Tibial nerve (tissue), 4 donors: Measurements from ENCODE around the gene RIC1. TPM values are rescaled to one million over a fixed set of nuclear protein-coding genes. Genes with fewer than 3 reads are reported as not detected.

Source experiments
- DNase-seq, 2 donors: peaks; one replicate each; pipeline ENCODE4 v3.0.0-alpha.2; 2019; ENCODE audit warnings: low spot score in 2 of 2
- H3K27ac ChIP-seq, 4 donors: fragments of 200-600 bp; sonication (generic) in 3 of 4; one replicate each; pipeline ENCODE4 v1.5.1; 2017 to 2019; ENCODE audit warnings: mild to moderate bottlenecking in 1 of 4
- H3K27me3 ChIP-seq, 2 donors: fragments of 200-600 bp; sonication (generic) in 1 of 2; one replicate each; pipeline versions ENCODE4 v1.5.1 to v1.6.0; 2017 to 2019
- H3K36me3 ChIP-seq, 3 donors: fragments of 200-600 bp; sonication (generic); one replicate each; pipeline ENCODE4 v1.5.1; 2018 to 2019
- H3K4me1 ChIP-seq, 4 donors: fragments of 200-600 bp; sonication (generic) in 3 of 4; one replicate each; pipeline ENCODE4 v1.5.1; 2017 to 2019
- H3K4me3 ChIP-seq, 4 donors: fragments of 200-600 bp; sonication (generic) in 3 of 4; one replicate each; pipeline ENCODE4 v1.5.1; 2017 to 2019; ENCODE audit warnings: mild to moderate bottlenecking in 1 of 4, moderate library complexity in 1 of 4
- H3K9me3 ChIP-seq, 4 donors: fragments of 200-600 bp; sonication (generic) in 3 of 4; one replicate each; pipeline ENCODE4 v1.5.1; 2017 to 2019
- EP300 ChIP-seq, 2 donors: sonication (generic); formaldehyde crosslinking; IDR thresholded peaks; one replicate each; pipeline ENCODE4 v1.6.1; 2017; ENCODE audit warnings: antibody characterized with exemption in 2 of 2, mild to moderate bottlenecking in 1 of 2
- POLR2A ChIP-seq, 2 donors: fragments of 450-650 bp; IDR thresholded peaks; one replicate each; pipeline ENCODE4 v1.6.1; 2017; ENCODE audit warnings: antibody characterized with exemption in 2 of 2, mild to moderate bottlenecking in 2 of 2, moderate library complexity in 2 of 2
- WGBS, 2 donors: methylation state at CpG; one replicate each; pipeline ENCODE4 v1.1.5; 2018; 5-methylcytosine and 5-hydroxymethylcytosine counted together
- total RNA-seq, 4 donors: library from RNA; depleted of rRNA; stranded (reverse); fragments of >200 nt; gene quantifications; one replicate each; pipeline ENCODE4 v1.1.0, GENCODE V29; 2016
- TF ChIP-seq, protein P1 (sequence below), 5 experiments: fragments of 200-600 bp in 3 of 5; fragments of 450-650 bp in 2 of 5; sonication (generic) in 3 of 5; IDR thresholded peaks; one replicate each; pipeline ENCODE4 v1.5.1; 2016 to 2019; ENCODE audit warnings: antibody characterized with exemption in 5 of 5, mild to moderate bottlenecking in 3 of 5, moderate library complexity in 2 of 5

Gene RIC1
- total RNA-seq, 4 donors from 2014 or later, result 41.0 to 45.9 (median 43.4) TPM

- H3K4me3 ChIP-seq, result no peak overlapping the region
- peaks cover 0 to 7% (median 0%) of the 10 kb centered on the region in 4 donors for H3K4me1 ChIP-seq
- no peak overlapping the region for H3K27ac ChIP-seq
- 90% methylated on average over 4 of the region's 4 CpGs for WGBS, 2 donors
- H3K9me3 ChIP-seq, result no peaks in the 10 kb centered on the region
- DNase-seq, result no peak
- no peaks in the 10 kb centered on the region for H3K27me3 ChIP-seq
- H3K36me3 ChIP-seq, result peaks cover 0 to 48% (median 0%) of the 10 kb centered on the region in 3 donors
- TF ChIP-seq EP300 (IDR thresholded peaks at IDR 0.05) (no peak), POLR2A (IDR thresholded peaks at IDR 0.05) (no peak)
- TF ChIP-seq, protein P1, sequence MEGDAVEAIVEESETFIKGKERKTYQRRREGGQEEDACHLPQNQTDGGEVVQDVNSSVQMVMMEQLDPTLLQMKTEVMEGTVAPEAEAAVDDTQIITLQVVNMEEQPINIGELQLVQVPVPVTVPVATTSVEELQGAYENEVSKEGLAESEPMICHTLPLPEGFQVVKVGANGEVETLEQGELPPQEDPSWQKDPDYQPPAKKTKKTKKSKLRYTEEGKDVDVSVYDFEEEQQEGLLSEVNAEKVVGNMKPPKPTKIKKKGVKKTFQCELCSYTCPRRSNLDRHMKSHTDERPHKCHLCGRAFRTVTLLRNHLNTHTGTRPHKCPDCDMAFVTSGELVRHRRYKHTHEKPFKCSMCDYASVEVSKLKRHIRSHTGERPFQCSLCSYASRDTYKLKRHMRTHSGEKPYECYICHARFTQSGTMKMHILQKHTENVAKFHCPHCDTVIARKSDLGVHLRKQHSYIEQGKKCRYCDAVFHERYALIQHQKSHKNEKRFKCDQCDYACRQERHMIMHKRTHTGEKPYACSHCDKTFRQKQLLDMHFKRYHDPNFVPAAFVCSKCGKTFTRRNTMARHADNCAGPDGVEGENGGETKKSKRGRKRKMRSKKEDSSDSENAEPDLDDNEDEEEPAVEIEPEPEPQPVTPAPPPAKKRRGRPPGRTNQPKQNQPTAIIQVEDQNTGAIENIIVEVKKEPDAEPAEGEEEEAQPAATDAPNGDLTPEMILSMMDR (IDR thresholded peaks at IDR 0.05), result no peak
Measured at GRCh38 chr9:5800969-5801738, 172.2 kb downstream of the RIC1 start.

DNA sequence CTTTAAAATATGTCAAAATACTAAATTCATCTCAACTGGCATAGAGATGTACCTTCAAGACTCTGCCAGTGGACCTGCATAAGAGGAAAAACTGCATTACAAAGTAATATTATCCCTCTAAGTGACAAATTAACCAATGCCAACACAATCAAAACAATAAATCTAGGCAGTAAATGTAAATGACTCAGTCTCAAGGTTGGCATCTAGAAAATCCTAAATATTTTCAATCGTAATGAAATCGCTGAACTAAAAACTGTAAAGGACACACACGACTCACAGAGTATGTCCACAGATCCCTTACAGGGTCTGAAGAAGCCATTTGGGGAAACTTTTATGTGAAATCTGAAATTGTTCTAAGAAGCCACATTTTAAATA, 172.8 kb downstream of the RIC1 start:
- TF ChIP-seq EP300 (IDR thresholded peaks at IDR 0.05) (no peak), POLR2A (IDR thresholded peaks at IDR 0.05) (no peak)
- TF ChIP-seq, protein P1 (IDR thresholded peaks at IDR 0.05), result no peak
- no peak for DNase-seq
- Histone ChIP-seq H3K36me3 (peaks cover 0 to 51% (median 0%) of the 10 kb centered on the region in 3 donors), H3K27me3 (no peaks in the 10 kb centered on the region), H3K9me3 (no peaks in the 10 kb centered on the region), H3K4me3 (no peak overlapping the region), H3K27ac (no peak overlapping the region), H3K4me1 (peaks cover 0 to 7% (median 0%) of the 10 kb centered on the region in 4 donors)
- WGBS, 2 donors, result 83 to 85% methylated on average over 3 of the region's 3 CpGs

- WGBS, 2 donors, result 78 to 80% methylated on average over 3 of the region's 3 CpGs
- no peaks in the 10 kb centered on the region for H3K27me3 ChIP-seq
Measured at GRCh38 chr9:5805478-5805877, 176.6 kb downstream of the RIC1 start.

DNA sequence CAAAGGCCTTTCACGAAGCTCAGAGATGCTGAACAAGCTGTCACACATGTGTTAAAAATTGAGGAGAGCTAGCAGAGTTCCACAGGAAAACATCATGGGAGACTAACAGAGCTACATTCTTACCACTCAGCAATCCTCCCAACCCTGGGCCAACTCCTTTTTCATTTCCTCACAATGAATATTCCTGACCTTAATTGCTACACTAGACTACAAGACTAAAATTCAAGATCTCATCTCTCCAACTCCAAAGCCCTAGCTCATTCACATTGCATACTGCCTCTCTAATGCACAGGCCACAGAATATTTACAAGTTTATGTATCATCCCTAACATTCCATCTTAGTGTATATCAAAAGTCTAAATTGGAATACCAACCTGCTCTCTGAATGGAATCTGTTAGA, 182.8 kb downstream of the RIC1 start:
- H3K4me1 ChIP-seq, result no peaks in the 10 kb centered on the region
- peaks cover 0 to 53% (median 0%) of the 10 kb centered on the region in 3 donors for H3K36me3 ChIP-seq
- no peaks in the 10 kb centered on the region for H3K27me3 ChIP-seq
- H3K4me3 ChIP-seq, result no peak overlapping the region
- DNase-seq, result no peak
- no peaks in the 10 kb centered on the region for H3K9me3 ChIP-seq
- H3K27ac ChIP-seq, result no peak overlapping the region
- no peak for TF ChIP-seq EP300 (IDR thresholded peaks at IDR 0.05)
- TF ChIP-seq POLR2A (IDR thresholded peaks at IDR 0.05), result no peak
- TF ChIP-seq, protein P1 (IDR thresholded peaks at IDR 0.05), result no peak
- WGBS, 2 donors, result 83 to 97% methylated on average over 1 of the region's 1 CpG

More at GRCh38 chr9:5805478-5805877, 176.6 kb downstream of the RIC1 start:
- DNase-seq, result no peak
- Histone ChIP-seq H3K36me3 (peaks cover 0 to 59% (median 0%) of the 10 kb centered on the region in 3 donors), H3K9me3 (no peaks in the 10 kb centered on the region), H3K4me1 (no peaks in the 10 kb centered on the region), H3K4me3 (no peak overlapping the region), H3K27ac (no peak overlapping the region)
- TF ChIP-seq, protein P1 (IDR thresholded peaks at IDR 0.05), result no peak
- TF ChIP-seq EP300 (IDR thresholded peaks at IDR 0.05) (no peak), POLR2A (IDR thresholded peaks at IDR 0.05) (no peak)

GRCh38 chr9:5813824-5814223, 184.9 kb downstream of the RIC1 start:
- no peak overlapping the region for H3K27ac ChIP-seq
- no peaks in the 10 kb centered on the region for H3K4me1 ChIP-seq
- no peak overlapping the region for H3K4me3 ChIP-seq
- DNase-seq, result no peak
- TF ChIP-seq EP300 (IDR thresholded peaks at IDR 0.05) (no peak), POLR2A (IDR thresholded peaks at IDR 0.05) (no peak)
- TF ChIP-seq, protein P1 (IDR thresholded peaks at IDR 0.05), result no peak
- H3K9me3 ChIP-seq, result no peaks in the 10 kb centered on the region
- WGBS, 2 donors, result 86 to 91% methylated on average over 3 of the region's 3 CpGs
- peaks cover 0 to 53% (median 0%) of the 10 kb centered on the region in 3 donors for H3K36me3 ChIP-seq
- H3K27me3 ChIP-seq, result no peaks in the 10 kb centered on the region
